ENCODE results near the gene SLC19A1.

Gene SLC19A1

GRCh38 chr21:45542242-45542666 is at the start of gene SLC19A1:
SLC19A1 (minus strand) TSS chr21:45542440; CDS start chr21:45537959, 4,481 bp downstream.
- FAIRE-seq: no peak

- FAIRE-seq: no peak
These were observed 49.5 kb upstream of the SLC19A1 start for GRCh38 chr21:45591619-45592207.

- no peak for FAIRE-seq
These were observed 48.7 kb upstream of the SLC19A1 start for GRCh38 chr21:45590726-45591618.

- no peak for FAIRE-seq
These were observed 48.0 kb upstream of the SLC19A1 start for GRCh38 chr21:45590246-45590725.

- no peak for FAIRE-seq
These were observed 47.5 kb upstream of the SLC19A1 start for GRCh38 chr21:45589686-45590245.

DNA sequence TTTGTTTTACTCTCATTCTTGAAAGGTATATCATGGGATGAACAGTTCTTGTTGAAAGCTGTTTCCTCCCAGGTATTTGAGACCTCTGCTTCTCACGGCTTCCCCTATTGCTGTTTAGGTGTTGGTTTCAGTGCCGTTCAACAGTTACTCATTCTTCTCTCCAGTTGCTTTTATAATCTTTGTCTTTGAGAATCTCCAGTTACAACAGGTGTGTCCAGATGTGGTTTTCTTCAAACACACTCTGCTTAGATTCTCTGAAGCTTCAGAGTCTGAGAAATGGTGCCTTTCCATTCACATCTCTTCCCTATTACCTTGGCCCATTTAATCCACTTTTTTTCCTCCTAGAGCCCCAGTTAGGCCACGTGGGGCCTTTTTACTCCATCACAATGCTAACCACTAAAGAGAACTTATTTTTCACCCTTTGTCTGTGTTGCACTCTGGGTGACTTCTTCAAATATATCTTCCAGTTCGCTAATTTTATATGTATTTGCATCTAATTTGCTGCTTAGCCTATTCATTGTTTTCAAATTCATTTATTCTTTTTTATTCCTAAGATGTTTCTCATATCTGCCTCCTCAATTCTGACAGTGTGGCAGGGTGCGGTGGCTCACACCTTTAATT is 46.7 kb upstream of the SLC19A1 start:
- FAIRE-seq: no peak

GRCh38 chr21:45588086-45588825 is 46.0 kb upstream of the SLC19A1 start:
- FAIRE-seq: no peak

- no peak for FAIRE-seq
These were observed 44.1 kb upstream of the SLC19A1 start for GRCh38 chr21:45586289-45586858.

- no peak for FAIRE-seq
These were observed 42.5 kb upstream of the SLC19A1 start for GRCh38 chr21:45584786-45585185.

GRCh38 chr21:45583831-45584509 is 41.7 kb upstream of the SLC19A1 start:
- no peak for FAIRE-seq

DNA sequence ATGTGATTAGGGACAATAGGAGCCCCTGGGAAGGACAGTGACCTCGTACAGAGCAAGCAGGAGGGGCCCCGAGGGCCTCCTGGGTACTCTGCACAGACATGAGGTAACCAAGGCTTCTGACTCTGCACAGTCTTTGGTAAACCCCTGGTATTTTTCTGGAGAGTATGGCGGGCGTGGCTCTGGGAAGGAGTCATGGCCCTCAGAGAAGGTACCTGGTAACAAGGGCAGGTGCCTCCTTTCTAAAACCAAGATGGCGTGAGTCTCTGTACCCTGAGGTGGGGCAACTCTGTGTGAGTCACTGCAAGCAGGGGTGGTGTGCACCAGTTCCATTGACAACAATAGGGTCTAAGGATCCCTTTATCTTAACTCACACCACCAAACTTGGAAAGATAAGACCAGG is 39.9 kb upstream of the SLC19A1 start:
- FAIRE-seq: no peak

GRCh38 chr21:45581322-45581712 is 39.1 kb upstream of the SLC19A1 start:
- no peak for FAIRE-seq

- no peak for FAIRE-seq
These were observed 38.5 kb upstream of the SLC19A1 start for GRCh38 chr21:45580576-45581321.

DNA sequence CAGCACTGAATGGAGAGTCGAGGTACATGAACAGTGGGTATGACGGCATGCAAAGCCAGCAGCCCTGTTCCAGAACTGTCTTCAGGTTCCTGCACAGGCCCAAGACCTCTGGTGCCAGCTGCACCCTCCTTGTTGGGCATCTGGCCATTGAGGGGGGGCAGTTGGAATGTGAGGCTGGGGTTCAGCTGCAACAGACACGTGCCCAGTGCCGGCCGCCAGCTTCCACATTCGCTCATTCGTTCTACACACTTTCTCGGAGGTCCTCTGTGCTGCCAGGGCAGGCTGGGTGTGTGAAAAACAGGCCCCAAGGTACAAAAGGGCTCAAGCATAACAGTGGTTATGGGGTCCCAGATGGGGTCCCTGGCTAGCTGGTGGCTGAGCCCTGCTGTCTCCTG is 37.9 kb upstream of the SLC19A1 start:
- FAIRE-seq: no peak

GRCh38 chr21:45579383-45580180 is 37.3 kb upstream of the SLC19A1 start:
- no peak for FAIRE-seq

DNA sequence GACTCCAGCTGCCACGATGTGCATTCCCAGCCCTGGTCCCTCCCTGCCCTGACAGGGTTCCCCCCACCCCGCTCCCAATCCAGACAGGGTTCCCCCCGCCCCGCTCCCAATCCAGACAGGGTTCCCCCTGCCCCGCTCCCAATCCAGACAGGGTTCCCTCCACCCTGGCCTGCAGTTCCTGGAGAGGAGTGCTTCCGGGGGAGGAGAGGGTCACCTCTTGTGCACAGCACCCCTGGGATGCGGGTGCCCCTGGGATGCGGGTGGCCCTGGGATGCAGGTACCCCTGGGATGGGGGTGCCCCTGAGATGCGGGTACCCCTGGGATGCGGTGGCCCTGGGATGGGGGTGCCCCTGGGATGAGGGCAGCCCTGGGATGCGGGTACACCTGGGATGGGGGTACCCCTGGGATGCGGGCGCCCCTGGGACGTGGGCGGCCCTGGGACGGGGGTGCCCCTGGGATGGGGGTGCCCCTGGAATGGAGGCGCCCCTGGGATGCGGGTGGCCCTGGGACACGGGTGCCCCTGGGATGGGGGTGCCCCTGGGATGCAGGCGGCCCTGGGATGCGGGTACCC is 36.7 kb upstream of the SLC19A1 start:
- no peak for FAIRE-seq

- FAIRE-seq: no peak
These were observed 36.0 kb upstream of the SLC19A1 start for GRCh38 chr21:45578176-45578801.

GRCh38 chr21:45577801-45578175 is 35.5 kb upstream of the SLC19A1 start:
- FAIRE-seq: no peak
